ENCODE data around the gene DPP7.

Gene DPP7

GRCh38 chr9:137111788-137112563 lies 2.6 kb downstream of the DPP7 start:
- DNase-seq (ENCODE audit: low read depth) = no peak

DNA sequence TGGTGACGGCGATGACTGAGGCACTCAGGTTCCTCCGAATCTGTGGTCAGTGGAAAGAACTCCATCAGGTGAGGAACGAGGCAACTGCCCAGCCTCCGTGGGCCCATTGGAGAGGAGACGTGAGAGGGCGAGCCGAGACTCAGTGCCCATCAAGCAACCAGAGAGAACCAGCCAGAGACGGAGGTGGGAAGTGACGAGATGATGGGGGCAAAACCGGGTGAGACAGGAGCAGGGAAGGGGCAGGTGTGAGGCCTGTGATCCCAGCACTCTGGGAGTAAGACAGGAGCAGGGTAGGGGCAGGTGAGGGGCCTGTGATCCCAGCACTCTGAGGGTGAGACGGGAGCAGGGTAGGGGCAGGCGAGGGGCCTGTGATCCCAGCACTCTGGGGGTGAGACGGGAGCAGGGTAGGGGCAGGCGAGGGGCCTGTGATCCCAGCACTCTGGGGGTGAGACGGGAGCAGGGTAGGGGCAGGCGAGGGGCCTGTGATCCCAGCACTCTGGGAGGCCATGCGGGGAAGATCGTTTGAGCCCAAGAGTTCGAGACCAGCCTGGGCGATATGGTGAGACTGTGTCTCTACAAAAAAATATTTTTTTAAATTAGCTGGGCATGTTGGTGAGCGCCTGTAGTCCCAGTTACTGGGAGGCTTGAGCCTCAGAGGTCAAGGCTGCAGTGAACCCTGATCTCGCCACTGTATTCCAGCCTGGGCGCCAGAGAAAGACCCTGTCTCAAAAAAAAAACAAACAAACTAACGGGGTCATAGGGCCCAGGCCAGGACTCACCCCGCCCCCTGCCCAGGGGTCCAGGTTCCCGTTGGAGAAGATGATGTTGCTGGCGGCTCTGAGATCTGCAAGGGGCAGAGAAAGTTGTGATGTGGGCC lies 3.4 kb downstream of the DPP7 start:
- DNase-seq (ENCODE audit: low read depth) = no peak

DNA sequence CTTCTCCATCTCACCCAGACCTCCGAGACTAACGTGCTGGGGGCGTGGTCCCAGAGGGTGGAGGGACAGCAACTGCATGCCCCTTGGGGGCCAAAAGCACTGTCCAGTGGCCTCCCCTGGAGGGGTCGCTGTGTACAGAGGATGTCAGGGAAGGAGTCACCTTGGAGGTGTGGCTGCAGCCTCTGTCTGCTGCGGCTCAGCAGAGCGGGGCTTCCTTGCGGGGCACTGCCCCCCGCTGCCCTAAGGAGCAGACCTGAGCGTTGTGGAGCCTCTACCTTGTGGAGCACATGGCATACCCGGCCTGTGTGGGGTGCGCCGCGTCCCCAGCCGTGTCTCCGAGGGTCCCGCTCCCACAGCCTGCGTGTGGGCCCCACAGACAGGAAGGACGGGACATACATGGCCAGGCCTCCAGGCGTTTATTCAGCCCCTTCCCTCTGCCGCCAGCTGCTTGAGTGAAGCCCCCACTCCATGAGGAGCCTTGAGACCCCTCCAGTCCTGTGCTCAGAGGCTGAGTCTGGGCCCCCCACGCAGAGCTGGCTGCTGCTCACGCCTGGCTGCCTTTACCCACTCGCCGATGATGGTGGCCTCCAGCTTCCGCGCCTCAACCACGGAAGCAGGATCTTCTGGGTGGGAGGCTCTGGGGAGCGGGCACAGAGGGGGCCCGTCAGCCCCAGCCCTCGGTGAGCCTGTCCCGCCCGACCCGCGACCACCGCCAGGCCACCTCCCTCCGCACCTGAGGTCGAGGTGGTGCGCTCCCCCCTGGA lies 4.2 kb downstream of the DPP7 start:
- DNase-seq (ENCODE audit: low read depth) = no peak

DNA sequence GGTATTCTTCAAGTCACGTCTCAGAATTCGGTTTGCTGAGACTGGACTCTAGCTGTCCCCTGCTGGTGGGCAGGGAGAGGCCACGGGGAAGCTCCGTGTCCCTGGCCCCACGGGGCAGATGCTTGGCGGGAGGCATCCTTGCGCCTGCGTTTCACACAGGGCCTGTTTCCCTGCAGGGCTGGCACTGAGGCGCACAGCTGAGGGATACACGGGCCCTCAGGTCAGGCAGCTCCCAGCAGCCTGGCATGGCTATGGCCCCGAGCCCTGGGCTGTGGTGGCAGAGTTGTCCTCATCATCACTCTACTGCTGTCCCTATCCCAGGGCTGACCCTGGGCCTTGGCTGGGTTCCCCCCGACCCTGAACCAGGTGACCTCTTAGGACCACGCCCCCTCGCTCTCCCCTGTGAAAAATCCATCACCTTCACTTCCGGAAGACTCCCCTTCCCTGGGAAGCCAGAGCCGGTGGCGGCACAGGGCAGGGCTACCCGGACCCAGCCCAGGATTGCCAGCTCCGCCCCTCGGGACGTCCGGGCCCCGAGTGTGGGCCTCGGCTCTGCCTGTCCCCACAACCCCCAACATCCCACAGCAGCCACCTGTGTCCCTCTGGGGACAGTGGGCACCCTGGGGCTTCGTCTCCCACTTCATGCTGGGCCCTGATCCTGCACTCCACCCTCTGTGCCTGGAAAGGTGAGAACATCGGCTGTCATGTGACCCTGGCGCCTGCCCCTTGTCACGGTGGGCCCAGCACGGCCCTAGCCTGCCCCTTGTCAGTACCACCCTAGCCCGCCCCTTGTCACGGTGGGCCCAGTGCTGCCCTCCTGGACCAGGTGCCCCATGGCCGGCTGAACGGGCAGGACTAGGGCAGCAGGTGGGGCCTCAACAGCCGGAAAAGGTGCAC lies 5.0 kb downstream of the DPP7 start:
- no peak for DNase-seq (ENCODE audit: low read depth)

GRCh38 chr9:137108608-137109249 lies 5.8 kb downstream of the DPP7 start:
- DNase-seq (ENCODE audit: low read depth) = no peak

GRCh38 chr9:137107982-137108381 lies 6.6 kb downstream of the DPP7 start:
- no peak for DNase-seq (ENCODE audit: low read depth)

GRCh38 chr9:137107312-137107921 lies 7.1 kb downstream of the DPP7 start:
- DNase-seq (ENCODE audit: low read depth) = no peak

- DNase-seq (ENCODE audit: low read depth) = no peak
Observed at GRCh38 chr9:137106662-137107250, 7.8 kb downstream of the DPP7 start.

- DNase-seq (ENCODE audit: low read depth) = no peak
Observed at GRCh38 chr9:137105814-137106661, 8.5 kb downstream of the DPP7 start.

DNA sequence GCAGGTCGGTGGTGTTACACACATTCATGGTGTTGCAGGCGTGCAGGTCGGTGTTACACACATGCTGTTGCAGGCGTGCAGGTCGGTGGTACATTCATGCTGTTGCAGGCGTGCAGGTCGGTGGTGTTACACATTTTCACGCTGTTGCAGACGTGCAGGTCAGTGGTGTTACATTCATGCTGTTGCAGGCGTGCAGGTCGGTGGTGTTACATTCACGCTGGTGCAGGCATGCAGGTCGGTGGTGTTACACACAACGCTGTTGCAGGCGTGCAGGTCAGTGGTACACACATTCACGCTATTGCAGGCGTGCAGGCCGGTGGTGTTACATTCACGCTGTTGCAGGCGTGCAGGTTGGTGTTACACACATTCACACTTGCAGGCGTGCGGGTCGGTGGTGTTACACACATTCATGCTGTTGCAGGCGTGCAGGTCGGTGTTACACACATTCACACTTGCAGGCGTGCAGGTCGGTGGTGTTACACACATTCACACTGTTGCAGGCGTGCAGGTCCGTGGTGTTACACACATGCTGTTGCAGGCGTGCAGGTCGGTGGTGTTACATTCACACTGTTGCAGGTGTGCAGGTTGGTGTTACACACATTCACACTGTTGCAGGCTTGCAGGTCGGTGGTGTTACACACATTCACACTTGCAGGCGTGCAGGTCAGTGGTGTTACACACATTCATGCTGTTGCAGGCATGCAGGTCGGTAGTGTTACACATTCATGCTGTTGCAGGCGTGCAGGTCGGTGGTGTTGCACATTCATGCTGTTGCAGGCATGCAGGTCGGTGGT lies 11.1 kb downstream of the DPP7 start:
- no peak for DNase-seq (ENCODE audit: low read depth)

GRCh38 chr9:137099231-137099630 lies 15.3 kb downstream of the DPP7 start:
- DNase-seq (ENCODE audit: low read depth) = no peak

DNA sequence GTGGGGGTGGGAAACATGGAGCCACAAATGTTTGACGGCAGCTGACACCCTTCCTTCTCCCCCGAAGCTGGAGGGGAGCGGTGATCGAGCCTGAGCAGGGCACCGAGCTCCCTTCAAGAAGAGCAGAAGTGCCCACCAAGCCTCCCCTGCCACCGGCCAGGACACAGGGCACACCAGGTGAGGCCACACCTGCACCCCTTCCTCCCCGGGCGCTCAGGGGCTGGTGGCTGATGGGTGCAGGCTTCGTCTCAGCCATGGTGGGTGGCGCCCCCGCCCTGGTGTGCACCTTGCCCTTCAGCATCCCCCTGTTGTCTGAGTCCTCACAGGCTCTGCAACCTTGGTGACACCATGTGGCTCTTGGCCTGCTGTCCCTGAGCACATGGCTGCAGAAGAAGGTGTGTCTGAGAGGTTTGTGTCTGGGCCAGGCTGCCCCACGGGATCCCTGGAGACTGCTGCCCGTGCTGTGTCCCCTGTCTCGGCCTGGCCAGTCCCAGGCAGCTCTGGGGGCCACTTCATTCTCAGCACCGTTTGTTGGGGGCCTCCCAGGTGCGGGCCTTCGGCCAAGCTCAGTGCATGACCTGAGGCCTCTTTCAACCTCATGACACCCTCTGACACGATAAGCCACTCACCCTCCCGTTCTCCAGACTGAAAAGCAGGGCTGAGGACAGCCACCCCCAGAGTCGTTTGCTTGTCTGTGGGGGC lies 16.6 kb downstream of the DPP7 start:
- no peak for DNase-seq (ENCODE audit: low read depth)

- DNase-seq (ENCODE audit: low read depth) = no peak
Observed at GRCh38 chr9:137096785-137097546, 17.6 kb downstream of the DPP7 start.

DNA sequence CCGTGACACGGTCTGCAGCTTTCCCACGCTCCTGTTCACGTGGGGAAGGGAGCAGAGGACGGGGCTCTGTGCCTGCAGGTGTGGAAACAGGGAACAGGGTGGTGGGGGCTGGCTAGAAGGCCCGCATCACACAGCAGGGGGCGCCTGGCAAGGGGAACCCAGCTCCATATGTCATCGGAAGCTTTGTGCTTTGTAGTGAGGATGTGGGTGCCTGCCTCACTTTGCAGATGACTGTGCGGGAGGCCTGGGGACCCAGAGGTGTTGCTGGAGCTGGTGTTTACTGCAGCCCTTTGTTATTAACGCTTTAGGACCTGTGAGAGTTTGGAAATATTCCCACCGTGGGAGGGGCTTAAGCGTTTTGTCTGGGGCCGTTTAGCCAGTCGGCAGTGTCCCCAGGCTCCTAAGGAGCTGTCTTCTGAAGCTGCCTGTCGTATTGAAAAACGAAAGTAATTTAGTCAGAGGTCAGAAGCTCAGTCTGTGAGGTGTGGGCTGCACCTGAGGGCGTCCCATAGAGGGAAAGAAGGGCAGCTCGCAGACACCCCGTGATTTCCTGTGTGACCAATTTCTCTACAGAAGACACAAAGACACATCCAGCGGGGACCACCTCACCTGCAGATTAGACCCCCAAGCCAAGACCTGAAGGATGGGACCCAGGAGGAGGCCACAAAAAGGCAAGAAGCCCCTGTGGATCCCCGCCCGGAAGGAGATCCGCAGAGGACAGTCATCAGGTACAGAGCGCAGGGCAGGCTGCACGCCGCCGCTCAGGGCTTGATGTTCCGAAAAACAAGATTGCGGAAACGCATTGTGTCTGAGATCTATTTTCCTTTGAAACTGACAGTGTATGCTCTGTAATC lies 18.6 kb downstream of the DPP7 start:
- peak; percentile 77 for DNase-seq (ENCODE audit: low read depth)

- no peak for DNase-seq (ENCODE audit: low read depth)
Observed at GRCh38 chr9:137089232-137089947, 25.1 kb downstream of the DPP7 start.
